ENCODE measurements around the gene GTF2H4. TPM values are rescaled to one million over a fixed set of nuclear protein-coding genes. Genes with fewer than 3 reads are reported as not detected.

Gene GTF2H4
- total RNA-seq, 1 donor from 2014 or later = 44.6 TPM

DNA sequence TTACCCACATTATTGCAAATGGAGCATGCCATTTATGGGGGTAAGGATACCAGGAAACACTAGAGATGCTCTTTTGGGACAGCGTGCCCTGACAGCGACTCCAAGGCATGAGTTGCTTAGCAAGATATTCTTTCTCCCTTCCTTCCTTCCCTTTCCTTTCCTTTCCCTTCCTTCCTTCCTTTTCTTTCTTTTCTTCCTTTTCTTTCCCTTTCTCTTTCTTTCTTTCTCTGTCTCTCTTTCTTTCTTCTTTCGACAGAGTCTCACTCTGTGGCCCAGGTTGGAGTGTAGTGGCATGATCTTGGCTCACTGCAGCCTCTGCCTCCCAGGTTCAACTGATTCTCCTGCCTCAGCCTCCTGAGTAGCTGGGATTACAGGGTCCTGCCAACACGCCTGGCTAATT, 36.0 kb downstream of the GTF2H4 start:
- no peak for ATAC-seq
- no peak for DNase-seq
- no peaks in the 10 kb centered on the region for H3K36me3 ChIP-seq
- no peaks in the 10 kb centered on the region for H3K4me1 ChIP-seq
- H3K27ac ChIP-seq = no peak overlapping the region
- intact Hi-C loops (cut with DNase I) = no loop called here
- TF ChIP-seq, protein P1, sequence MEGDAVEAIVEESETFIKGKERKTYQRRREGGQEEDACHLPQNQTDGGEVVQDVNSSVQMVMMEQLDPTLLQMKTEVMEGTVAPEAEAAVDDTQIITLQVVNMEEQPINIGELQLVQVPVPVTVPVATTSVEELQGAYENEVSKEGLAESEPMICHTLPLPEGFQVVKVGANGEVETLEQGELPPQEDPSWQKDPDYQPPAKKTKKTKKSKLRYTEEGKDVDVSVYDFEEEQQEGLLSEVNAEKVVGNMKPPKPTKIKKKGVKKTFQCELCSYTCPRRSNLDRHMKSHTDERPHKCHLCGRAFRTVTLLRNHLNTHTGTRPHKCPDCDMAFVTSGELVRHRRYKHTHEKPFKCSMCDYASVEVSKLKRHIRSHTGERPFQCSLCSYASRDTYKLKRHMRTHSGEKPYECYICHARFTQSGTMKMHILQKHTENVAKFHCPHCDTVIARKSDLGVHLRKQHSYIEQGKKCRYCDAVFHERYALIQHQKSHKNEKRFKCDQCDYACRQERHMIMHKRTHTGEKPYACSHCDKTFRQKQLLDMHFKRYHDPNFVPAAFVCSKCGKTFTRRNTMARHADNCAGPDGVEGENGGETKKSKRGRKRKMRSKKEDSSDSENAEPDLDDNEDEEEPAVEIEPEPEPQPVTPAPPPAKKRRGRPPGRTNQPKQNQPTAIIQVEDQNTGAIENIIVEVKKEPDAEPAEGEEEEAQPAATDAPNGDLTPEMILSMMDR (IDR thresholded peaks at IDR 0.05) = no peak
- H3K27me3 ChIP-seq = no peaks in the 10 kb centered on the region
- H3K4me3 ChIP-seq = no peak overlapping the region
- no peaks in the 10 kb centered on the region for H3K9me3 ChIP-seq

DNA sequence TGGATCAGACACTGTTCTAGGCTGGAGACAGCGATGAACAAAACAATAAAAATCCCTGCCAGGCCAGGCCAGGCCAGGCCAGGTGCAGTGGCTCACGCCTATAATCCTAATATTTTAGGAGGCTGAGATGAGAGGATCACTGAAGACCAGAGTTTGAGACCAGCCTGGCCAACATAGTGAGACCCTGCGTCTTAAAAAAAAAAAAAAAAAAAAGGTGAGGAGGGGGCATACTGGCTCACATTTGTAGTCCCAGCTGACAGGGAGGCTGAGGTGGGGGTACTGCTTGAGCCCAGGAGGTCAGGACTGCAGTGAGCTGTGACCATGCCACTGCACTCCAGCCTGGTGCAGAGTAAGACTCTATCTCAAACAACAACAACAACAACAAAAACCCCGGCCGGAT, 37.3 kb downstream of the GTF2H4 start:
- intact Hi-C loops (cut with DNase I) = no loop called here
- H3K4me3 ChIP-seq = no peak overlapping the region
- no peaks in the 10 kb centered on the region for H3K27me3 ChIP-seq
- ATAC-seq (no peak), DNase-seq (no peak)
- no peak overlapping the region for H3K27ac ChIP-seq
- no peaks in the 10 kb centered on the region for H3K9me3 ChIP-seq
- TF ChIP-seq, protein P1 (IDR thresholded peaks at IDR 0.05) = no peak
- H3K36me3 ChIP-seq = no peaks in the 10 kb centered on the region
- no peaks in the 10 kb centered on the region for H3K4me1 ChIP-seq

DNA sequence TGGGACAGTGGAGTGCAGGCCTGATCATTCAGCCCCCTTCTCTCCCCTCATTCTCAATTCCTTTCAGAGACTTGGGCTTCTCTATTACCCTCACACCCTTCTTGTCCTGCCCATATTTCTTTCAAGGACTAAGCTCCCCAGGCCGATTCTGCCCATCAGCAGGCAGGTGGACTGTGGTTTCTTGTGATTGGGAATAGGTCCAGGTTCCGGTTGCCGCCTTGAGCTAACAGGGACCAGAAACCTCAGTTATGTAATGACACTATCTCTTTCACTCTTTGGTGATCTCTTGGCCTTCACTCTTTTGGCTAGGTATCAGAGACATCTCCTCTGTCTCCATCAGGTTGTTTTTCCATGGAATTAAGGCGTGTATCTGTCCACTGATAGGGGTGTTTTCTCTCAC, 39.2 kb downstream of the GTF2H4 start:
- Histone ChIP-seq H3K4me1 (no peaks in the 10 kb centered on the region), H3K4me3 (no peak overlapping the region), H3K27me3 (no peaks in the 10 kb centered on the region), H3K36me3 (no peaks in the 10 kb centered on the region), H3K27ac (no peak overlapping the region), H3K9me3 (no peaks in the 10 kb centered on the region)
- intact Hi-C loops (cut with DNase I) = no loop called here
- DNase-seq = no peak
- ATAC-seq = no peak
- TF ChIP-seq, protein P1 (IDR thresholded peaks at IDR 0.05) = no peak

DNA sequence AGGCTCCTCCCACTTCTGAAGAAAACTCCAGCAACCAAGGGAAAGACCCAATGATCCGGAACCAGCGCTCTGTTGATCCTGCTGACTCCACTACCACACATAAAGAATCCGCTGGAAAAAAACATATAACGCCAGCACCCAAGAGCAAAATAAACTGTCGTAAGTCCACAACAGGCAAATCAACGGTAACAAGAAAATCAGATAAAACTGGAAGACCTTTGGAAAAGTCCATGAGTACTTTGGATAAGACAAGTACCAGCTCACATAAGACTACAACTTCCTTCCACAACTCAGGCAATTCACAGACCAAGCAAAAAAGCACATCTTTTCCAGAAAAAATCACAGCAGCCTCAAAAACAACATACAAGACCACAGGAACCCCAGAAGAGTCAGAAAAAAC, 40.8 kb downstream of the GTF2H4 start:
- Histone ChIP-seq H3K36me3 (no peaks in the 10 kb centered on the region), H3K4me3 (no peak overlapping the region), H3K27me3 (no peaks in the 10 kb centered on the region), H3K9me3 (no peaks in the 10 kb centered on the region), H3K4me1 (no peaks in the 10 kb centered on the region), H3K27ac (no peak overlapping the region)
- TF ChIP-seq, protein P1 (IDR thresholded peaks at IDR 0.05) = no peak
- ATAC-seq (no peak), DNase-seq (no peak)
- intact Hi-C loops (cut with DNase I) = no loop called here

DNA sequence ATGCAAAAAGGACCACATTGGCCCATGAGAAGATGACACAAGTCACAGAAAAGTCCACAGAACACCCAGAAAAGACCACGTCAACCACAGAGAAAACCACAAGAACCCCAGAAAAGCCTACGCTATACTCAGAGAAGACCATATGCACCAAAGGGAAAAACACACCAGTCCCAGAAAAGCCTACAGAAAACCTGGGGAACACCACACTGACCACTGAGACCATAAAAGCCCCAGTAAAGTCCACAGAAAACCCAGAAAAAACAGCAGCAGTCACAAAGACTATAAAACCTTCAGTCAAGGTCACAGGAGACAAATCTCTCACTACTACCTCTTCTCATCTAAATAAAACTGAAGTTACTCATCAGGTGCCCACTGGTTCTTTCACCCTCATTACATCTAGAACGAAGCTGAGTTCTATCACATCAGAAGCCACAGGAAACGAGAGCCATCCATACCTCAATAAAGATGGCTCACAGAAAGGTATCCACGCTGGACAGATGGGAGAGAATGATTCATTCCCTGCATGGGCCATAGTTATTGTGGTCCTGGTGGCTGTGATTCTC, 44.0 kb downstream of the GTF2H4 start:
- Histone ChIP-seq H3K36me3 (no peaks in the 10 kb centered on the region), H3K27ac (no peak overlapping the region), H3K27me3 (no peaks in the 10 kb centered on the region), H3K4me1 (peaks cover 7% of the 10 kb centered on the region), H3K9me3 (no peaks in the 10 kb centered on the region), H3K4me3 (no peak overlapping the region)
- no peak for DNase-seq
- TF ChIP-seq, protein P1 (IDR thresholded peaks at IDR 0.05) = no peak
- intact Hi-C loops (cut with DNase I) = no loop called here
- ATAC-seq = no peak

Data from upper lobe of right lung (tissue), 1 donor.